GM20431 (cell line): ENCODE measurements around the gene VKORC1L1.
"Not testable (repeated sequence)": the region's sequence is repeated elsewhere in the genome, so short reads cannot be mapped to it uniquely, and the experiment has no call there.

ENCODE experiments used
- in situ Hi-C: fragments of 300-500 bp; cut with MseI, MboI; formaldehyde crosslinking; loops from one replicate; pipeline ENCODE4 v1.15.0; 2020; ENCODE audit warnings: low sequenced_read_pairs; ENCODE audit not compliant: unreplicated experiment

VKORC1L1 gene

GRCh38 chr7:65880242-65880641 lies 7.4 kb downstream of the VKORC1L1 start:
- in situ Hi-C loops = not testable (repeated sequence)

GRCh38 chr7:65884983-65885382 lies 12.1 kb downstream of the VKORC1L1 start:
- in situ Hi-C loops = not testable (repeated sequence)

GRCh38 chr7:65885533-65885932 lies 12.7 kb downstream of the VKORC1L1 start:
- in situ Hi-C loops = not testable (repeated sequence)

- in situ Hi-C loops = not testable (repeated sequence)
Observed at GRCh38 chr7:65888434-65889156, 15.7 kb downstream of the VKORC1L1 start.

GRCh38 chr7:65889722-65890121 lies 16.8 kb downstream of the VKORC1L1 start:
- in situ Hi-C loops = not testable (repeated sequence)

DNA sequence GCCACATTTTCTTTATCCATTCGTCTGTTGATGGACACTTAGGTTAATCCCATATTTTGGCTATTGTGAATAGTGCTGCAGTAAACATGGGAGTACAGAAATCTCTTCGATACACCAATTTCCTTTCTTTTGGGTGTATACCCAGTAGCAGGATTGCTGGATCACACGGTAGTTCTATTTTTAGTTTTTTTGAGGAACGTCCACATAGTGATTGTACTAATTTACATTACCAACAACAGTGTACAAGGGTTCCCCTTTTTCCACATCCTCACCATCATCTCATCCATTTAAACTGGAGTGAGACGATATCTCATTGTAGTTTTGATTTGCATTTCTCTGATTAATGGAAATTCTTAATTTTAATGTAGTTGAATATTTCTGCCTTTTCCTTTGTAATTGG lies 19.3 kb downstream of the VKORC1L1 start:
- in situ Hi-C loops = no loop called here

DNA sequence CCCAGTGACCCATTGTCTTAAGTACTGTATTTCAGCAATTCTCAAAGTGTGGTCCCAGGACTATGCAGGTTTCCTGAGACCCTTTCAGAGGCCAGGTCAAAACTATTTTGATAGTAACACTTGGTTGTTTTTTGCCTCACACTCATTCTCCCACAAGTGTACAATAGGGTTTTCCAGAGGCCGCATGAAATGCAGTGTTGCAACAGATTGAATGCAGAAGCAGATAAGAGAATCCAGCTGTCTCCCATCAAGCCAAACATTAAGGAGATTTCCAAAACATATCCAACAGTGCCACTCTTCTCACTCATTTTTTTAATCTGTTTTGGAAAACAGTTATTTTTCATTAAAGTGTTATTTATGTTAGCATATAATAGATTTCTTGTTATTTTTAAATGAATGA lies 20.0 kb downstream of the VKORC1L1 start:
- in situ Hi-C loops = no loop called here

GRCh38 chr7:65896279-65896870 lies 23.5 kb downstream of the VKORC1L1 start:
- in situ Hi-C loops = no loop called here

DNA sequence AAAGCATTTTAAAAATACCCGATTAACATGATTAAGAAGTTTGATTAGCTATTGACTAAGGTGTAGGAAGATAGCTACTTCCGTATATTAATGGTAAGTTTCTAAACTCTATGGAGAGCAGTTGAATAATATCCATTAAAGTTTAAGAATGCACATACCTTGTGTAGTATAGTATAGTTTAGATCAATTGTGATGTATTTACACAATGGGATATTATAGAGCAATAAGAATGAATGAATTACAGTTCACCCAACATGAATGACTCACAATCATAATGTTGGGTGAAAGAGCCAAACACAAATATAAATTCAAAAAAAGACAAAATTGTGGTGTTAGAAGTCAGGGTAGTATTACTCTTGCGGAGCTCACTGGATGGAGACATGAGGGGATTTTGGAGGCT lies 24.4 kb downstream of the VKORC1L1 start:
- in situ Hi-C loops = not testable (repeated sequence)

- in situ Hi-C loops = not testable (repeated sequence)
Observed at GRCh38 chr7:65898677-65899447, 26.0 kb downstream of the VKORC1L1 start.

DNA sequence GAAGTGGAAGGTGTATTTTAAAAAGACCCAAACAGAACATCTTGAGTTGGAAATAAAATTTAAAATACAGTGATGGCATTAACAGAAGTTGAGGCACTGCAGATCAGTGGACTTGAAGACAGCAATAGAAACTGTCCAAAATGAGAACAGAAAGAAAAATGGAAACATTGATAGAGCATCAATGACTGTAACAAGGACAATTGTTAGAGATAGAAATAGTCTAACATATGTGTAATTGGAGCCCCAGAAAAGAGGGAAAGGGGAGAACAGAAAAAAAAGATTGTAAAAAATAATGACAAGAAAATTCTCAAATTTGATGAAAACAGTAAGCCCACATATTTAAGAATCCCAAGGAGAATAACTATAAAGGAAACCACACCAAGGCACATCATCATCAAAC lies 29.4 kb downstream of the VKORC1L1 start:
- in situ Hi-C loops = no loop called here

- in situ Hi-C loops = no loop called here
Observed at GRCh38 chr7:65907501-65908198, 34.8 kb downstream of the VKORC1L1 start.

DNA sequence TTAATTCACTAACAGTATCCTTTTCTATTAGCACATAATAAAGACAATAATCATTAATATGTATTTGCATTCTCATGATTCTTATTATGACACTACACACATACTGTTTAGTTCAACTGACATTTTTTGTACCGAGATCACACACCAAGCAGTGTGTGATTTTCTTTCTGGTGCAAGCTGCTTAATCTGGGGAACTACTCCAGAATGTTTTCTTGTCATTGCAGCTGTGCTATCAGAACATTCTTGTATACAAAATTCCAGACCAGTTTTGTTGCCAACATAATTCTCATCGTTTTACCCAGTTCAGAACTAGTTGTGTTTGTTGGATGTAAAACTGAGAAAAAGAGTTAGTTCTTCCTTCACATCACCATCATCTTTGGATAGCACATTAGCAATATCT lies 37.4 kb downstream of the VKORC1L1 start:
- in situ Hi-C loops = no loop called here

DNA sequence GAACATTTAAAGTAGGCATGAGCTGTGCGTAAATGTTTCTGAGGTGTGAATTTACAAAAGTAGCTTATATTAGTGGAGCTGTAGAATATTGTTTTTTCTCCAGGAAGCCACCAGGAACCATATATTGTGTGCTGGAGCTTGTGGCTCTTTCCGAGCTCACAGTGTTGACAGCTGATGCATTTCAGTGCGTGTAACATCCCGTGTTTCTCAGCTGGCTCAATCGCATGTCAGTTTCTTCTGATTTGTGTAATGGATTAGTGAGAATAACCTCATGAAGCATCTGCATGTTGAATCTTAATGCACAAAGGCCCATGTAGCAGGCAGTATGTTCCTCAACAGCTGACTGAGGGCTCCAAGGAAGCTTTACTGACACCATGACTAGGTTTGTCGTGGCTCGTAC lies 39.4 kb downstream of the VKORC1L1 start:
- in situ Hi-C loops = no loop called here

DNA sequence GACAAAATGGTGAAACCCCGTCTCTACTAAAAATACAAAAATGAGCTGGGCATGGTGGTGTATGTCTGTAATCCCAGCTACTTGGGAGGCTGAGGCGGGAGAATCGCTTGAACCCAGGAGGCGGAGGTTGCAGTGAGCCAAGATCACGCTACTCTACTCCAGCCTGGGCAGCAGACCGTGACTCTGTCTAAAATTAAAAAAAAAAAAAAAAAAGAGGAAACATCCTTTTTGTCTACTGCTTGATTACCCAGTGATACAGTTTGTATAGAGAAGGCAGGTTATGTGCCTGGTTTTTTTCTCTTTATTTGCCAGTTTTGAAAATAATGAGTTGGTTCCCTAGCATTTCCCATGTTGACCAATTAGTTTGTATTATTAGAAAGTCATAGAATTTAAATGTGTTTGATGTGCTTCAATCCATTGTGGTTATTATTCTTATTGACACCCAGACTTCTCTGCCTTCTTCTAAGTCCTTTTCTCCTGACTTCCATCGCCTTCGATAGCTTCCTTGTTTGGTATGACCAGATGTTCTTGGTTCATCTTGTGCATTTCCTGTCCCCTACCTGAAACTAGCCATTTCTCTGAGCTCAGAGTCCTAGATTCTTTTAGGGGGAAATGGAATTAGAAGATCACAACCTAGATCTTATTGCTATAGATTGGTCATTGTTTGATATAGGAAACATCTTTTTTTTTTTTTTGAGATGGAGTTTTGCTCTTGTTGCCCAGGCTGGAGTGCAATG lies 43.2 kb downstream of the VKORC1L1 start:
- in situ Hi-C loops = no loop called here

- in situ Hi-C loops = no loop called here
Observed at GRCh38 chr7:65923316-65923715, 50.4 kb downstream of the VKORC1L1 start.

DNA sequence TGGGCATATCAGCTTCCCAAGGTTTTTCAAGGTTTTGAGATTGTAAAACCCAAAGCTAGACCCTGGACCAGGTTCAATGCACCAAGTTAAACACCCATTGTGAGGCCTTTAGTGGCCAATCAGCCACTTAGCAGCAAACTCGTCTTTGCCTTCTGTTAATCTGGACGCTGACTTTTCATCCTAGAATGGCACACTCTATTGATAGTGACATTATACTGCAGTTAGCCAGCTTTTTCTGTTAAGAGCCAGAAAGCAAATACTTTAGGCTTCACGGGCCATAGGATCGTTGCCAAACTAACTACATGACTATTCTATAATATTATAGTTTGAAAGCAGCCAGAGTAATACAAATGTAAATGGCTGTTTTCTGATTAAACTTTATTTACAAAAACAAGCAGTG lies 51.3 kb downstream of the VKORC1L1 start:
- in situ Hi-C loops = no loop called here

GRCh38 chr7:65925040-65925439 lies 52.2 kb downstream of the VKORC1L1 start:
- in situ Hi-C loops = no loop called here

- in situ Hi-C loops = no loop called here
Observed at GRCh38 chr7:65926588-65926987, 53.7 kb downstream of the VKORC1L1 start.
